ENCODE measurements around the gene COTL1. TPM values are rescaled to one million over a fixed set of nuclear protein-coding genes. Genes with fewer than 3 reads are reported as not detected.
"Not testable (repeated sequence)": the region's sequence is repeated elsewhere in the genome, so short reads cannot be mapped to it uniquely, and the experiment has no call there.

The COTL1 gene
- total and polyA plus RNA-seq, 2 experiments from 2014 or later = 144 to 370 TPM

GRCh38 chr16:84561291-84561690 is 56.6 kb downstream of the COTL1 start:
- H3K79me2 ChIP-seq (ENCODE audit: insufficient read depth) = no peaks in the 10 kb centered on the region
- WGBS, 2 experiments (ENCODE audit: low coverage in 1 of 2, low lambda C conversion rate in 2 of 2, missing lambda C conversion rate in 2 of 2) = 93 to 100% methylated on average over 7 of the region's 7 CpGs
- no peak overlapping the region for H3K4me3 ChIP-seq
- no peaks in the 10 kb centered on the region for H3K9me2 ChIP-seq (ENCODE audit: insufficient read depth)
- no peaks in the 10 kb centered on the region for H3K9me3 ChIP-seq (ENCODE audit: low read depth)
- no peak overlapping the region for H3K27ac ChIP-seq
- in situ Hi-C loops (cut with MboI) = no loop called here
- no peak overlapping the region for H2AFZ ChIP-seq
- no peaks in the 10 kb centered on the region for H3K27me3 ChIP-seq (replicated peaks; ENCODE audit: insufficient read depth)
- no peak overlapping the region for H3K4me2 ChIP-seq (ENCODE audit: unreplicated experiment)
- peaks cover 13% of the 10 kb centered on the region; the same call in 1 of the 2 replicates for H3K36me3 ChIP-seq (ENCODE audit: low read depth)
- H4K20me1 ChIP-seq (ENCODE audit: insufficient read depth) = no peaks in the 10 kb centered on the region
- H3K4me1 ChIP-seq (ENCODE audit: insufficient read depth) = no peaks in the 10 kb centered on the region
- TF ChIP-seq EZH2 (IDR thresholded peaks at IDR 0.05; ENCODE audit: insufficient read depth, poor library complexity, severe bottlenecking) (no peak), EZH2phosphoT487 (IDR thresholded peaks at IDR 0.05; ENCODE audit: insufficient read depth, low read depth) (no peak)
- 0 out of 2 replicates have a peak, but pooled peaks cover 6% of the 10 kb centered on the region for H3F3A ChIP-seq (ENCODE audit: insufficient read depth)
- DNase-seq = no peak
- H3K9ac ChIP-seq = no peak overlapping the region

- Histone ChIP-seq H4K20me1 (ENCODE audit: insufficient read depth) (no peaks in the 10 kb centered on the region), H3K9me3 (ENCODE audit: low read depth) (no peaks in the 10 kb centered on the region), H3K4me2 (ENCODE audit: unreplicated experiment) (no peak overlapping the region), H3K4me1 (ENCODE audit: insufficient read depth) (no peaks in the 10 kb centered on the region), H2AFZ (no peak overlapping the region), H3F3A (ENCODE audit: insufficient read depth) (0 out of 2 replicates have a peak, but pooled peaks cover 6% of the 10 kb centered on the region), H3K9me2 (ENCODE audit: insufficient read depth) (no peaks in the 10 kb centered on the region), H3K27me3 (replicated peaks; ENCODE audit: insufficient read depth) (no peaks in the 10 kb centered on the region), H3K27ac (no peak overlapping the region), H3K4me3 (no peak overlapping the region), H3K36me3 (ENCODE audit: low read depth) (peaks cover 5% of the 10 kb centered on the region; the same call in 1 of the 2 replicates), H3K9ac (no peak overlapping the region), H3K79me2 (ENCODE audit: insufficient read depth) (no peaks in the 10 kb centered on the region)
- 84 to 93% methylated on average over 5 of the region's 5 CpGs for WGBS, 2 experiments (ENCODE audit: low coverage in 1 of 2, low lambda C conversion rate in 2 of 2, missing lambda C conversion rate in 2 of 2)
- no peak for DNase-seq
- no peak for TF ChIP-seq EZH2phosphoT487 (IDR thresholded peaks at IDR 0.05; ENCODE audit: insufficient read depth, low read depth)
- no peak for TF ChIP-seq EZH2 (IDR thresholded peaks at IDR 0.05; ENCODE audit: insufficient read depth, poor library complexity, severe bottlenecking)
- in situ Hi-C loops (cut with MboI) = no loop called here
Observed at GRCh38 chr16:84560269-84560668, 57.6 kb downstream of the COTL1 start.

GRCh38 chr16:84559311-84559932 is 58.5 kb downstream of the COTL1 start:
- Histone ChIP-seq H3K9me3 (ENCODE audit: low read depth) (no peaks in the 10 kb centered on the region), H2AFZ (no peak overlapping the region), H4K20me1 (ENCODE audit: insufficient read depth) (no peaks in the 10 kb centered on the region), H3K9me2 (ENCODE audit: insufficient read depth) (no peaks in the 10 kb centered on the region), H3K9ac (no peak overlapping the region), H3K4me2 (ENCODE audit: unreplicated experiment) (no peak overlapping the region), H3K27me3 (replicated peaks; ENCODE audit: insufficient read depth) (no peaks in the 10 kb centered on the region), H3K4me3 (no peak overlapping the region), H3K4me1 (ENCODE audit: insufficient read depth) (no peaks in the 10 kb centered on the region), H3K36me3 (ENCODE audit: low read depth) (0 out of 2 replicates have a peak, but pooled peaks cover 4% of the 10 kb centered on the region), H3K79me2 (ENCODE audit: insufficient read depth) (no peaks in the 10 kb centered on the region), H3K27ac (no peak overlapping the region), H3F3A (ENCODE audit: insufficient read depth) (0 out of 2 replicates have a peak, but pooled peaks cover 6% of the 10 kb centered on the region)
- 71 to 78% methylated on average over 14 of the region's 14 CpGs for WGBS, 2 experiments (ENCODE audit: low coverage in 1 of 2, low lambda C conversion rate in 2 of 2, missing lambda C conversion rate in 2 of 2)
- DNase-seq = no peak
- in situ Hi-C loops (cut with MboI) = no loop called here
- TF ChIP-seq EZH2 (IDR thresholded peaks at IDR 0.05; ENCODE audit: insufficient read depth, poor library complexity, severe bottlenecking) (no peak), EZH2phosphoT487 (IDR thresholded peaks at IDR 0.05; ENCODE audit: insufficient read depth, low read depth) (no peak)

- H2AFZ ChIP-seq; H3K4me3 ChIP-seq; H3K9ac ChIP-seq; in situ Hi-C loops (cut with MboI); H3K4me1 ChIP-seq (ENCODE audit: insufficient read depth); H3K79me2 ChIP-seq (ENCODE audit: insufficient read depth); H3K9me3 ChIP-seq (ENCODE audit: low read depth); H3K4me2 ChIP-seq (ENCODE audit: unreplicated experiment); H3K36me3 ChIP-seq (ENCODE audit: low read depth); H3F3A ChIP-seq (ENCODE audit: insufficient read depth); H3K27ac ChIP-seq; H4K20me1 ChIP-seq (ENCODE audit: insufficient read depth); H3K9me2 ChIP-seq (ENCODE audit: insufficient read depth); DNase-seq; H3K27me3 ChIP-seq (replicated peaks; ENCODE audit: insufficient read depth): not testable (repeated sequence)
- 78% methylated on average over 5 of the region's 5 CpGs for WGBS, 2 experiments (ENCODE audit: low coverage in 1 of 2, low lambda C conversion rate in 2 of 2, missing lambda C conversion rate in 2 of 2)
Observed at GRCh38 chr16:84558850-84559249, 59.0 kb downstream of the COTL1 start.
